GM10266 (cell line): ENCODE data around the gene RPL21.
A peak's percentile ranks its signal among the peaks of the same experiment; 100 is the strongest.

Experiments used
- DNase-seq: peaks from one replicate; pipeline ENCODE4 v3.0.0; 2012; ENCODE audit errors: extremely low spot score
- CTCF ChIP-seq: IDR thresholded peaks from 2 replicates; pipeline ENCODE4 v1.5.1; 2012; ENCODE audit warnings: mild to moderate bottlenecking, low read depth; ENCODE audit not compliant: control insufficient read depth, insufficient read depth; ENCODE audit errors: missing control alignments

RPL21 gene

GRCh38 chr13:27270594-27271520 lies 19.5 kb downstream of the RPL21 start, which contains the start of gene RASL11A:
Gene RASL11A, plus strand, starts transcription at chr13:27270830. Its CDS starts 115 bp downstream, at chr13:27270945.
- peak; percentile 85 for DNase-seq

GRCh38 chr13:27271570-27272096 lies 20.3 kb downstream of the RPL21 start:
- TF ChIP-seq CTCF, result no peak

More at GRCh38 chr13:27270594-27271520, 19.5 kb downstream of the RPL21 start, which contains the start of gene RASL11A:
- TF ChIP-seq CTCF, result peak; percentile 90

GRCh38 chr13:27273658-27274425 lies 22.5 kb downstream of the RPL21 start:
- DNase-seq, result no peak
- TF ChIP-seq CTCF, result no peak

More at GRCh38 chr13:27271570-27272096, 20.3 kb downstream of the RPL21 start:
- DNase-seq, result no peak

GRCh38 chr13:27274631-27275030 lies 23.3 kb downstream of the RPL21 start:
- no peak for DNase-seq
- no peak for TF ChIP-seq CTCF

- no peak for TF ChIP-seq CTCF
- DNase-seq, result no peak
Measured at GRCh38 chr13:27276188-27276587, 24.8 kb downstream of the RPL21 start.

- no peak for TF ChIP-seq CTCF
- DNase-seq, result no peak
Measured at GRCh38 chr13:27279506-27279905, 28.1 kb downstream of the RPL21 start.
